ENCODE results near the gene KRT6A.

Gene KRT6A

GRCh38 chr12:52437508-52437907 is 55.5 kb downstream of the KRT6A start:
- TF ChIP-seq PATZ1 (CRISPR knock-in tag; IDR thresholded peaks at IDR 0.05; ENCODE audit: borderline replicate concordance) (no peak), GLIS3 (CRISPR knock-in tag; IDR thresholded peaks at IDR 0.05) (no peak), CSDC2 (CRISPR knock-in tag; IDR thresholded peaks at IDR 0.05) (no peak), BACH2 (CRISPR knock-in tag; IDR thresholded peaks at IDR 0.05; ENCODE audit: borderline replicate concordance) (no peak), ZFP3 (CRISPR knock-in tag; IDR thresholded peaks at IDR 0.05) (no peak), ARNTL (CRISPR knock-in tag; IDR thresholded peaks at IDR 0.05; ENCODE audit: borderline replicate concordance, low read depth) (no peak), PPARA (CRISPR knock-in tag; IDR thresholded peaks at IDR 0.05; ENCODE audit: borderline replicate concordance) (no peak), CSRNP3 (CRISPR knock-in tag; IDR thresholded peaks at IDR 0.05) (no peak), ESRRG (CRISPR knock-in tag; IDR thresholded peaks at IDR 0.05) (no peak), TOX (CRISPR knock-in tag; IDR thresholded peaks at IDR 0.05; ENCODE audit: borderline replicate concordance) (no peak), ZNF565 (CRISPR knock-in tag; conservative IDR thresholded peaks at IDR 0.05; ENCODE audit: low read depth) (no peak), SNAI2 (CRISPR knock-in tag; IDR thresholded peaks at IDR 0.05) (no peak), ZNF70 (CRISPR knock-in tag; IDR thresholded peaks at IDR 0.05) (no peak), OSR1 (CRISPR knock-in tag; IDR thresholded peaks at IDR 0.05) (no peak), ZC3H10 (CRISPR knock-in tag; IDR thresholded peaks at IDR 0.05) (no peak), TCF4 (CRISPR knock-in tag; IDR thresholded peaks at IDR 0.05; ENCODE audit: borderline replicate concordance) (no peak)

More at GRCh38 chr12:52437508-52437907, 55.5 kb downstream of the KRT6A start:
- ATAC-seq: no peak
